Erythroblast (primary cell): Measurements from ENCODE around the gene B3GALT4.

ENCODE experiments used
- GATA1 ChIP-seq: IDR thresholded peaks from 2 replicates; pipeline ENCODE4 v1.6.1; 2011; ENCODE audit warnings: low read depth, mild to moderate bottlenecking, control low read depth, low read length, moderate library complexity
- POLR2A ChIP-seq: IDR thresholded peaks from 2 replicates; pipeline ENCODE4 v1.6.1; 2011; ENCODE audit warnings: mild to moderate bottlenecking, low read length

GRCh38 chr6:33297956-33298772 is 21.2 kb downstream of the B3GALT4 start:
- TF ChIP-seq POLR2A (peak; percentile 72), GATA1 (no peak)
